Measurements from ENCODE around the gene SMURF2. TPM values are rescaled to one million over a fixed set of nuclear protein-coding genes. Genes with fewer than 3 reads are reported as not detected.

The SMURF2 gene
- total RNA-seq, 1 donor from 2014 or later: 39.6 TPM

GRCh38 chr17:64504769-64505339, 157.3 kb downstream of the SMURF2 start:
- Histone ChIP-seq H3K36me3 (peaks cover 65% of the 10 kb centered on the region), H3K27me3 (ENCODE audit: low read depth) (no peaks in the 10 kb centered on the region), H3K9me3 (no peaks in the 10 kb centered on the region), H3K4me3 (peak overlapping the region; percentile 80), H3K27ac (peak overlapping the region; percentile 100), H3K4me1 (peaks cover 68% of the 10 kb centered on the region)
- ATAC-seq (no peak), DNase-seq (no peak)
- TF ChIP-seq CTCF (IDR thresholded peaks at IDR 0.05): no peak
- intact Hi-C loops (cut with DNase I): no loop called here

- Histone ChIP-seq H3K4me1 (peaks cover 68% of the 10 kb centered on the region), H3K9me3 (no peaks in the 10 kb centered on the region), H3K27ac (peak overlapping the region; percentile 100), H3K36me3 (peaks cover 65% of the 10 kb centered on the region), H3K27me3 (ENCODE audit: low read depth) (no peaks in the 10 kb centered on the region), H3K4me3 (peak overlapping the region; percentile 80)
- no peak for DNase-seq
- no peak for ATAC-seq
- no peak for TF ChIP-seq CTCF (IDR thresholded peaks at IDR 0.05)
- intact Hi-C loops (cut with DNase I): no loop called here
These were observed 158.0 kb downstream of the SMURF2 start for GRCh38 chr17:64503821-64504768.

- intact Hi-C loops (cut with DNase I): no loop called here
- Histone ChIP-seq H3K36me3 (peaks cover 68% of the 10 kb centered on the region), H3K9me3 (no peaks in the 10 kb centered on the region), H3K4me1 (peaks cover 68% of the 10 kb centered on the region), H3K27me3 (ENCODE audit: low read depth) (no peaks in the 10 kb centered on the region), H3K27ac (peak overlapping the region; percentile 0), H3K4me3 (peak overlapping the region; percentile 80)
- ATAC-seq: no peak
- TF ChIP-seq CTCF (IDR thresholded peaks at IDR 0.05): no peak
- no peak for DNase-seq
These were observed 158.8 kb downstream of the SMURF2 start for GRCh38 chr17:64503341-64503740.

GRCh38 chr17:64502809-64503208, 159.3 kb downstream of the SMURF2 start:
- Histone ChIP-seq H3K27ac (no peak overlapping the region), H3K4me1 (peaks cover 68% of the 10 kb centered on the region)

GRCh38 chr17:64502021-64502420, 160.1 kb downstream of the SMURF2 start:
- no peak overlapping the region for H3K27ac ChIP-seq
- H3K9me3 ChIP-seq: no peaks in the 10 kb centered on the region
- no peak for TF ChIP-seq CTCF (IDR thresholded peaks at IDR 0.05)
- intact Hi-C loops (cut with DNase I): no loop called here
- no peak overlapping the region for H3K4me3 ChIP-seq
- no peak for ATAC-seq
- H3K4me1 ChIP-seq: peaks cover 74% of the 10 kb centered on the region
- H3K36me3 ChIP-seq: peaks cover 80% of the 10 kb centered on the region
- H3K27me3 ChIP-seq (ENCODE audit: low read depth): no peaks in the 10 kb centered on the region
- no peak for DNase-seq

More at GRCh38 chr17:64502809-64503208, 159.3 kb downstream of the SMURF2 start:
- DNase-seq: no peak
- no peak for ATAC-seq
- H3K9me3 ChIP-seq: no peaks in the 10 kb centered on the region
- no peak for TF ChIP-seq CTCF (IDR thresholded peaks at IDR 0.05)
- H3K4me3 ChIP-seq: peak overlapping the region; percentile 80
- intact Hi-C loops (cut with DNase I): no loop called here
- no peaks in the 10 kb centered on the region for H3K27me3 ChIP-seq (ENCODE audit: low read depth)
- peaks cover 73% of the 10 kb centered on the region for H3K36me3 ChIP-seq
